Measurements from ENCODE around the gene PDE4B.

Gene PDE4B

DNA sequence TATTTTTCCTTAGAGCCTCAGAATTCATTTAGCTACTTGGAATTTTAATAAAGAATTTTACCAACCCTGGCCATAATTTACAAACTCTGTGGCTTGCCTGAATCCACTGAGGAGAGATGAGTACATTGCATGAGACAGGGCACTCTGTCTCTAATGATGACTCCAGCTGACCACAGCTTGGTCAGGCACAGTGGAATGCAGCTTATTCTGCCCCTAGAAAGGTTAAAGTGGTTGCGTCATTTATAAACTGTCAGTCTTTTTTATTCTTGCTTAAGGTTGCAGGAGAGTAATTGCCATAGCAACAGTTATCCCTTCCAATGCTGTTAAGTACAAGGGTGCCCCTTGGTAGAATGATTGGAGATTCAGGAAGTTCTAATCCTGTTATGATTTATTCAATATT, 28.3 kb downstream of the PDE4B start:
- Histone ChIP-seq H3K79me2 (ENCODE audit: insufficient read depth, low read length) (no peaks in the 10 kb centered on the region), H2AFZ (ENCODE audit: low read length) (no peak overlapping the region), H4K20me1 (ENCODE audit: insufficient read depth, low read length, poor library complexity, severe bottlenecking) (no peaks in the 10 kb centered on the region), H3K36me3 (ENCODE audit: insufficient read depth, low read length) (no peaks in the 10 kb centered on the region), H3K4me1 (ENCODE audit: insufficient read depth, low read length, poor library complexity, severe bottlenecking) (no peaks in the 10 kb centered on the region), H3K9me3 (ENCODE audit: insufficient read depth, low read depth, low read length) (no peaks in the 10 kb centered on the region), H3K4me3 (ENCODE audit: low read length, poor library complexity, severe bottlenecking) (no peak overlapping the region), H3K27me3 (ENCODE audit: insufficient read depth, low read length, poor library complexity, severe bottlenecking) (no peaks in the 10 kb centered on the region), H3K9ac (ENCODE audit: low read depth, low read length, poor library complexity, severe bottlenecking) (no peak overlapping the region), H3K9me2 (replicated peaks; ENCODE audit: low read depth, low read length) (no peaks in the 10 kb centered on the region), H3F3A (ENCODE audit: low read depth) (no peaks in the 10 kb centered on the region), H3K4me2 (ENCODE audit: low read depth, low read length, poor library complexity, severe bottlenecking) (no peak overlapping the region)
- TF ChIP-seq, protein P1, sequence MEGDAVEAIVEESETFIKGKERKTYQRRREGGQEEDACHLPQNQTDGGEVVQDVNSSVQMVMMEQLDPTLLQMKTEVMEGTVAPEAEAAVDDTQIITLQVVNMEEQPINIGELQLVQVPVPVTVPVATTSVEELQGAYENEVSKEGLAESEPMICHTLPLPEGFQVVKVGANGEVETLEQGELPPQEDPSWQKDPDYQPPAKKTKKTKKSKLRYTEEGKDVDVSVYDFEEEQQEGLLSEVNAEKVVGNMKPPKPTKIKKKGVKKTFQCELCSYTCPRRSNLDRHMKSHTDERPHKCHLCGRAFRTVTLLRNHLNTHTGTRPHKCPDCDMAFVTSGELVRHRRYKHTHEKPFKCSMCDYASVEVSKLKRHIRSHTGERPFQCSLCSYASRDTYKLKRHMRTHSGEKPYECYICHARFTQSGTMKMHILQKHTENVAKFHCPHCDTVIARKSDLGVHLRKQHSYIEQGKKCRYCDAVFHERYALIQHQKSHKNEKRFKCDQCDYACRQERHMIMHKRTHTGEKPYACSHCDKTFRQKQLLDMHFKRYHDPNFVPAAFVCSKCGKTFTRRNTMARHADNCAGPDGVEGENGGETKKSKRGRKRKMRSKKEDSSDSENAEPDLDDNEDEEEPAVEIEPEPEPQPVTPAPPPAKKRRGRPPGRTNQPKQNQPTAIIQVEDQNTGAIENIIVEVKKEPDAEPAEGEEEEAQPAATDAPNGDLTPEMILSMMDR (conservative IDR thresholded peaks at IDR 0.05; ENCODE audit: low read length) = no peak
- no peak for TF ChIP-seq EZH2phosphoT487 (IDR thresholded peaks at IDR 0.05; ENCODE audit: borderline replicate concordance)

DNA sequence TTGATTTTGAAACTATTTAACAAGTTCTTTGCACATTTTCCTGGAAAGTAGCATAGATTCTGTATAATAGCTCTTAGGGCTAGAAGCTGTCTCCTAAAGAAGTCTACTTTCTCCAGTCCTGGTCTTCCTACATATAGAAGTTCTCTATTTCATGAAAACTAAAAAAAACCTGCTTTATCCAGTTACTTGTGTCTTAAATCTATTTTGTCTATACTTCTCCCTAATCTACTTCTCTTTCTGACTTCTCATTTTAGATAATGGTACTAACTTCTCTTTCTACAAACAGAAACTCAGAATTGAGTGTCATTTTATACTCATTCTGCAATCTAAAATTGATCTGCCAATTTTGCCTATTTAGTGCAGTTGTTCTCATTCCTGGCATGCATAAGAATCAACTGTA, 28.7 kb downstream of the PDE4B start:
- no peaks in the 10 kb centered on the region for H3K79me2 ChIP-seq (ENCODE audit: insufficient read depth, low read length)
- H2AFZ ChIP-seq (ENCODE audit: low read length) = no peak overlapping the region
- TF ChIP-seq, protein P1 (conservative IDR thresholded peaks at IDR 0.05; ENCODE audit: low read length) = no peak
- no peak for TF ChIP-seq EZH2phosphoT487 (IDR thresholded peaks at IDR 0.05; ENCODE audit: borderline replicate concordance)
- H3K36me3 ChIP-seq (ENCODE audit: insufficient read depth, low read length) = no peaks in the 10 kb centered on the region
- no peaks in the 10 kb centered on the region for H3K27me3 ChIP-seq (ENCODE audit: insufficient read depth, low read length, poor library complexity, severe bottlenecking)
- H3K9ac ChIP-seq (ENCODE audit: low read depth, low read length, poor library complexity, severe bottlenecking) = no peak overlapping the region
- H3K9me3 ChIP-seq (ENCODE audit: insufficient read depth, low read depth, low read length) = no peaks in the 10 kb centered on the region
- H3K4me1 ChIP-seq (ENCODE audit: insufficient read depth, low read length, poor library complexity, severe bottlenecking) = no peaks in the 10 kb centered on the region
- H3K4me2 ChIP-seq (ENCODE audit: low read depth, low read length, poor library complexity, severe bottlenecking) = no peak overlapping the region
- no peaks in the 10 kb centered on the region for H3K9me2 ChIP-seq (replicated peaks; ENCODE audit: low read depth, low read length)
- no peak overlapping the region for H3K4me3 ChIP-seq (ENCODE audit: low read length, poor library complexity, severe bottlenecking)
- H3F3A ChIP-seq (ENCODE audit: low read depth) = no peaks in the 10 kb centered on the region
- no peaks in the 10 kb centered on the region for H4K20me1 ChIP-seq (ENCODE audit: insufficient read depth, low read length, poor library complexity, severe bottlenecking)

DNA sequence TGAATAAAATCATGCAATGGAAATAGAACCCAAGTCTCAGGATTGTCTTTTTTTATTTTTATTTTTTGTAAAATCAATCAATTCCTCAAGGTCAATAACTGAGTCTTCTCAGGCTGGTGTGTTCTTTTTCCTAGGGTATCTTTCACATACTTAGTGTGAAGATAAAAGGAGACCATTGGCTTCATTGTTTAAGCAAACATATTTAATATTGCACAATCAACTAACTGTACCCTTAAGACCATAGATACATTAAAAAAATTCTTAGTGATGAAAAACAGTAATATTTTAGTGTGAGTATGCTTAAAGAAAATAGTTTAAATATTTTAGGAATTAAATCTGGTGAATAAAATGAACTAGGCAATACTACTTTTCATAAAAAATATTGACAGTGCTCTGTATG, 31.4 kb downstream of the PDE4B start:
- Histone ChIP-seq H4K20me1 (ENCODE audit: insufficient read depth, low read length, poor library complexity, severe bottlenecking) (no peaks in the 10 kb centered on the region), H2AFZ (ENCODE audit: low read length) (no peak overlapping the region)

More for the DNA sequence above, 31.4 kb downstream of the PDE4B start:
- no peak overlapping the region for H3K9ac ChIP-seq (ENCODE audit: low read depth, low read length, poor library complexity, severe bottlenecking)
- H3K9me3 ChIP-seq (ENCODE audit: insufficient read depth, low read depth, low read length) = no peaks in the 10 kb centered on the region
- H3K9me2 ChIP-seq (replicated peaks; ENCODE audit: low read depth, low read length) = no peaks in the 10 kb centered on the region
- no peaks in the 10 kb centered on the region for H3K36me3 ChIP-seq (ENCODE audit: insufficient read depth, low read length)
- H3F3A ChIP-seq (ENCODE audit: low read depth) = no peaks in the 10 kb centered on the region
- H3K79me2 ChIP-seq (ENCODE audit: insufficient read depth, low read length) = no peaks in the 10 kb centered on the region
- no peaks in the 10 kb centered on the region for H3K4me1 ChIP-seq (ENCODE audit: insufficient read depth, low read length, poor library complexity, severe bottlenecking)
- no peak overlapping the region for H3K4me3 ChIP-seq (ENCODE audit: low read length, poor library complexity, severe bottlenecking)
- no peaks in the 10 kb centered on the region for H3K27me3 ChIP-seq (ENCODE audit: insufficient read depth, low read length, poor library complexity, severe bottlenecking)
- H3K4me2 ChIP-seq (ENCODE audit: low read depth, low read length, poor library complexity, severe bottlenecking) = no peak overlapping the region
- TF ChIP-seq, protein P1 (conservative IDR thresholded peaks at IDR 0.05; ENCODE audit: low read length) = no peak
- TF ChIP-seq EZH2phosphoT487 (IDR thresholded peaks at IDR 0.05; ENCODE audit: borderline replicate concordance) = no peak

All from Loucy (cell line).